Lung (tissue), 12 donors: ENCODE data around the gene GUCY1A2. TPM values are rescaled to one million over a fixed set of nuclear protein-coding genes. Genes with fewer than 3 reads are reported as not detected.
A peak's percentile ranks its signal among the peaks of the same experiment; 100 is the strongest.

ENCODE experiments used
- ATAC-seq: fragments of 200-7000 bp; cut with Tn5 transposase; one replicate; pipeline ENCODE4 v1.9.1; 2020; ENCODE audit warnings: moderate number of reproducible peaks; ENCODE audit not compliant: insufficient read depth, low FRiP score
- DNase-seq, 3 donors: peaks; one replicate each; pipeline ENCODE4 v3.0.0-alpha.2; 2013 to 2017
- H3K27ac ChIP-seq, 2 donors: one replicate each; pipeline ENCODE4 v1.5.1; 2013; ENCODE audit warnings: mild to moderate bottlenecking in 2 of 2, moderate library complexity in 2 of 2, control low read depth in 1 of 2, inconsistent platforms in 1 of 2, low read depth in 1 of 2, low read length in 1 of 2
- H3K27me3 ChIP-seq, 3 donors: one replicate each; pipeline ENCODE4 v1.5.1; 2013; ENCODE audit warnings: low read length in 2 of 3; ENCODE audit not compliant: control insufficient read depth in 3 of 3, insufficient read depth in 3 of 3
- H3K36me3 ChIP-seq, 4 donors: one replicate each; pipeline ENCODE4 v1.5.1; 2013; ENCODE audit warnings: low read length in 4 of 4, mild to moderate bottlenecking in 1 of 4, moderate library complexity in 1 of 4; ENCODE audit not compliant: control insufficient read depth in 4 of 4, insufficient read depth in 4 of 4
- H3K4me1 ChIP-seq, 5 donors: one replicate each; pipeline ENCODE4 v1.5.1; 2013; ENCODE audit warnings: low read length in 5 of 5, mild to moderate bottlenecking in 2 of 5, moderate library complexity in 1 of 5; ENCODE audit not compliant: control insufficient read depth in 5 of 5, insufficient read depth in 5 of 5
- H3K4me3 ChIP-seq: one replicate; pipeline ENCODE4 v1.5.1; 2013; ENCODE audit warnings: mild to moderate bottlenecking, control low read depth, moderate library complexity
- H3K9ac ChIP-seq, 2 donors: one replicate each; pipeline ENCODE4 v1.5.1; 2013; ENCODE audit warnings: low read length in 2 of 2, control low read depth in 1 of 2; ENCODE audit not compliant: insufficient read depth in 1 of 2
- H3K9me3 ChIP-seq, 4 donors: one replicate each; pipeline ENCODE4 v1.5.1; 2013; ENCODE audit warnings: low read length in 3 of 4, mild to moderate bottlenecking in 1 of 4, moderate library complexity in 1 of 4; ENCODE audit not compliant: control insufficient read depth in 4 of 4, insufficient read depth in 3 of 4
- CTCF ChIP-seq: IDR thresholded peaks from 2 replicates; pipeline ENCODE4 v1.5.1; 2012; ENCODE audit warnings: mild to moderate bottlenecking; ENCODE audit errors: control extremely low read depth, extremely low read depth
- WGBS, 2 donors: extraction: QIAGEN DNeasy Blood & Tissue Kit; methylation state at CpG; one replicate each; pipeline ENCODE4 v1.1.7; 2013; 5-methylcytosine and 5-hydroxymethylcytosine counted together
- polyA plus RNA-seq, 2 donors: library from polyadenylated mRNA; stranded (reverse); fragments of 200-250 nt; gene quantifications; one replicate each; pipeline ENCODE4 v1.2.1, GENCODE V29; 2013
- total RNA-seq, 2 donors: library from RNA; depleted of rRNA in 1 of 2; stranded (reverse); fragments of >200 nt in 1 of 2; gene quantifications; one replicate each; pipeline ENCODE4 v1.2.1, GENCODE V29; 2014 to 2021
- donor health status: control.
- donor health status: control.
- donor health status: Bipolar disorder and iron deficiency.
- donor health status: healthy.
- donor health status: DM: yes; HTN: yes; CAD: no.

Gene GUCY1A2
- total and polyA plus RNA-seq, 4 donors: 1.3 to 55.2 (median 5.7) TPM

GRCh38 chr11:106962995-106963394, 55.3 kb downstream of the GUCY1A2 start:
- DNase-seq: no peak
- Histone ChIP-seq H3K4me1 (peaks cover 0 to 51% (median 13%) of the 10 kb centered on the region in 5 donors), H3K4me3 (no peak overlapping the region), H3K36me3 (peaks cover 0 to 7% (median 0%) of the 10 kb centered on the region in 4 donors), H3K9me3 (peaks cover 0 to 2% (median 0%) of the 10 kb centered on the region in 4 donors), H3K9ac (no peak overlapping the region), H3K27ac (no peak overlapping the region), H3K27me3 (no peaks in the 10 kb centered on the region)
- WGBS, 2 donors: 78 to 82% methylated on average over 2 of the region's 2 CpGs
- ATAC-seq: no peak
- no peak for TF ChIP-seq CTCF

- Histone ChIP-seq H3K9ac (no peak overlapping the region), H3K4me1 (peaks cover 0 to 44% (median 13%) of the 10 kb centered on the region in 5 donors), H3K4me3 (no peak overlapping the region), H3K9me3 (peaks cover 0 to 2% (median 0%) of the 10 kb centered on the region in 4 donors), H3K36me3 (peaks cover 0 to 10% (median 2%) of the 10 kb centered on the region in 4 donors), H3K27ac (no peak overlapping the region), H3K27me3 (no peaks in the 10 kb centered on the region)
- no peak for ATAC-seq
- whole genome bisulfite sequencing, 2 donors: 28 to 64% methylated on average over 1 of the region's 1 CpG
- DNase-seq: peak in 2 of 3 donors; percentile 83 to 91
- no peak for TF ChIP-seq CTCF
Observed at GRCh38 chr11:106961518-106961917, 56.8 kb downstream of the GUCY1A2 start.

GRCh38 chr11:106961048-106961447, 57.2 kb downstream of the GUCY1A2 start:
- no peaks in the 10 kb centered on the region for H3K27me3 ChIP-seq
- H3K4me3 ChIP-seq: no peak overlapping the region
- no peak for TF ChIP-seq CTCF
- peaks cover 0 to 13% (median 2%) of the 10 kb centered on the region in 4 donors for H3K36me3 ChIP-seq
- 3 to 5% methylated on average over 1 of the region's 1 CpG for WGBS, 2 donors
- ATAC-seq (no peak), DNase-seq (no peak)
- peak overlapping the region in 1 of 2 donors; percentile 63 for H3K27ac ChIP-seq
- H3K9me3 ChIP-seq: peaks cover 0 to 2% (median 0%) of the 10 kb centered on the region in 4 donors
- peaks cover 0 to 43% (median 13%) of the 10 kb centered on the region in 5 donors for H3K4me1 ChIP-seq
- no peak overlapping the region for H3K9ac ChIP-seq

GRCh38 chr11:106959800-106960199, 58.5 kb downstream of the GUCY1A2 start:
- no peak overlapping the region for H3K4me3 ChIP-seq
- 54 to 87% methylated on average over 1 of the region's 1 CpG for WGBS, 2 donors
- DNase-seq (peak; percentile 25 to 68 (median 59)), ATAC-seq (peak; percentile 20)
- H3K27ac ChIP-seq: peak overlapping the region in 1 of 2 donors; percentile 68
- no peaks in the 10 kb centered on the region for H3K27me3 ChIP-seq
- peaks cover 0 to 43% (median 13%) of the 10 kb centered on the region in 5 donors for H3K4me1 ChIP-seq
- TF ChIP-seq CTCF: no peak
- H3K36me3 ChIP-seq: peaks cover 0 to 8% (median 4%) of the 10 kb centered on the region in 4 donors
- no peaks in the 10 kb centered on the region for H3K9me3 ChIP-seq
- H3K9ac ChIP-seq: peak overlapping the region in 1 of 2 donors; percentile 7
